Naive thymus-derived CD8-positive, alpha-beta T cell (primary cell): Measurements from ENCODE around the gene DDR2. TPM values are rescaled to one million over a fixed set of nuclear protein-coding genes. Genes with fewer than 3 reads are reported as not detected.
"Not testable (repeated sequence)": the region's sequence is repeated elsewhere in the genome, so short reads cannot be mapped to it uniquely, and the experiment has no call there.

Source experiments
- ATAC-seq, 2 donors: fragments of 150-1000 bp; cut with Tn5 transposase in 1 of 2; sonication (Bioruptor Pico), chemical (Tn5 transposase) in 1 of 2; 1 replicate in 1 of 2; 2 replicates in 1 of 2; pipeline ENCODE4 v1.10.0; 2021; ENCODE audit warnings: mild to moderate bottlenecking in 2 of 2, moderate library complexity in 2 of 2
- POLR2A ChIA-PET: fragments of 350-600 bp; sonication (Branson Sonifier 250); formaldehyde crosslinking; loops from one replicate; lab custom pipeline; 2021; ENCODE audit warnings: antibody characterized with exemption; lab: Charles Lee
- DNase-seq, 10 donors: peaks; one replicate each; pipeline versions ENCODE4 v3.0.0 to v3.0.0-alpha.2; 2020 to 2022
- H3K27ac Mint-ChIP-seq, 10 donors: one replicate each; pipeline ENCODE4 v1.8.0; 2020 to 2022; ENCODE audit warnings: mild to moderate bottlenecking in 10 of 10, mixed read lengths in 10 of 10, moderate library complexity in 4 of 10, inconsistent platforms in 1 of 10
- H3K27me3 Mint-ChIP-seq, 5 donors: one replicate each; pipeline ENCODE4 v1.8.0; 2021 to 2022; ENCODE audit warnings: mixed read lengths in 5 of 5
- H3K36me3 Mint-ChIP-seq, 3 donors: one replicate each; pipeline ENCODE4 v1.8.0; 2020 to 2022; ENCODE audit warnings: mixed read lengths in 3 of 3, mild to moderate bottlenecking in 2 of 3, inconsistent platforms in 1 of 3
- H3K4me1 Mint-ChIP-seq, 4 donors: one replicate each; pipeline ENCODE4 v1.8.0; 2021 to 2022; ENCODE audit warnings: mixed read lengths in 4 of 4
- H3K4me3 Mint-ChIP-seq, 10 donors: one replicate each; pipeline ENCODE4 v1.8.0; 2020 to 2022; ENCODE audit warnings: mild to moderate bottlenecking in 10 of 10, mixed read lengths in 10 of 10, moderate library complexity in 6 of 10, inconsistent platforms in 1 of 10
- H3K9me3 Mint-ChIP-seq, 9 donors: one replicate each; pipeline ENCODE4 v1.8.0; 2020 to 2022; ENCODE audit warnings: mixed read lengths in 9 of 9, mild to moderate bottlenecking in 3 of 9, inconsistent platforms in 1 of 9, moderate library complexity in 1 of 9
- polyA plus RNA-seq, 3 donors: library from polyadenylated mRNA; unstranded; fragments of 300-500 nt; fragmentation: Illumina TruSeq; gene quantifications; one replicate each; pipeline ENCODE4 v1.2.3, GENCODE V29; 2021
- total RNA-seq, 8 experiments: library from RNA in 2 of 8; stranded (reverse) in 2 of 8; gene quantifications; one replicate each; pipeline ENCODE4 v1.2.3 and lab custom pipeline; 2021 to 2026

DDR2 gene
- total and polyA plus RNA-seq, 5 experiments from 2014 or later, result 0.16 to 0.33 (median 0.21) TPM; not detected in 2

DNA sequence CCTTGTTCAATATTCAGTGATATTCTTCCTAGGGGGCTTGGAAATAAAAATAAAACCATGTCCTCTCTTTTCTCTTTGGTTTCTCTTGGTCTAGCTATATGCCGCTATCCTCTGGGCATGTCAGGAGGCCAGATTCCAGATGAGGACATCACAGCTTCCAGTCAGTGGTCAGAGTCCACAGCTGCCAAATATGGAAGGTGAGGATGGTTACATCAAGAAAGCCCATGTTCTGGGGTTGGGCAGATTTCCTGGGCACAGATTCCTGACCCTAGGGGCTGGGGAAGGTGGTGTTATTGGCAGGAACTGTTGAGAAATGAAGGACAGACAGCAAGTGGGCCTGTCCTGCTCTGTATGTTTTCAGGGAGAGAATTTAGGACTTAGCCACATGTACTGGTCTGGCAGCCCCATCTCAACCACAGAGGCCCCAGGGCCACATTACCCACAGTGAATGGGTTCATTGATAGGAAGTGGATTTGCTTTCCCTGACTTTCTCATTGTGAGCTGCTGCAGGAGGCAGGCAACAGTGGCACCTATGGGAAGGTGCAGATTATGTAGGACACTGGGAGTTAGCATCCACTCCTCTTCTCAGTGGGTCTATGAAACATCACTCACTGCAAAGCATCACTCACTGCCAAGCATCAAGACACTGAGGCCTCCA, 120.9 kb downstream of the DDR2 start:
- Mint-ChIP-seq H3K4me1 (no peaks in the 10 kb centered on the region), H3K9me3 (peaks cover 0 to 4% (median 0%) of the 10 kb centered on the region in 9 donors), H3K27me3 (peaks cover 0 to 9% (median 2%) of the 10 kb centered on the region in 5 donors), H3K4me3 (no peak overlapping the region), H3K36me3 (peaks cover 0 to 5% (median 0%) of the 10 kb centered on the region in 3 donors), H3K27ac (no peak overlapping the region)
- POLR2A ChIA-PET, result no interaction called here
- ATAC-seq (no peak), DNase-seq (no peak)

DNA sequence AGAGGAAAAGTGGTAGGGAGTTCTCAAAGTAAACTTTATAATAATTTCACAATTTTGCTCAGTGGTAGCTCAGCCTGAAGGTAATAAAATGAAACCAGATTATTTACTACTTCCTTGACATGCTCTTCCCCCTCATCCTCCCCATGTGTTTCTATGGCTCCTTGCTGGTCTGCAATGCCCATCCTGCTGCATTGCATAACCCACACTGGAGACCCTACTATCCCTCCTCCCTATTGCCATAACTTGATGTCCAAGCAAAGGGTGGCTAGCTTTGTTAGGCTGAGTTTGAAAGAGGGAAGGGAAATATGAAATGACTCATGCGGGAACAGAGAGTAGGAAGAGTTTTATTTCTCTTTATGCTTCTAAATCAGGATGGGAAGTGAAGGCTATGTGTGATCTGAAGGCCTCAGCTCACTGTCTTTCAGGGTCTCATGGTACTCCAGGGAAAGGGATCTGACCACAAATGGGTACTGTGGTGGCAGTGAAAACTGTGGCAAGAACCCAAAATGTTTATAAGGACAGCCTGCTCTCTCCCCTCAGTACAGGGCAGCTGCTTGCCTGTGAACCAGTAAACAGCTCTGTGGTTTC, 121.8 kb downstream of the DDR2 start:
- H3K36me3 Mint-ChIP-seq, result peaks cover 0 to 5% (median 0%) of the 10 kb centered on the region in 3 donors
- no peaks in the 10 kb centered on the region for H3K4me1 Mint-ChIP-seq
- no peak overlapping the region for H3K27ac Mint-ChIP-seq
- POLR2A ChIA-PET, result no interaction called here
- H3K27me3 Mint-ChIP-seq, result peaks cover 0 to 2% (median 0%) of the 10 kb centered on the region in 5 donors
- DNase-seq (no peak), ATAC-seq (no peak)
- H3K9me3 Mint-ChIP-seq, result peaks cover 0 to 4% (median 0%) of the 10 kb centered on the region in 9 donors
- H3K4me3 Mint-ChIP-seq, result no peak overlapping the region

DNA sequence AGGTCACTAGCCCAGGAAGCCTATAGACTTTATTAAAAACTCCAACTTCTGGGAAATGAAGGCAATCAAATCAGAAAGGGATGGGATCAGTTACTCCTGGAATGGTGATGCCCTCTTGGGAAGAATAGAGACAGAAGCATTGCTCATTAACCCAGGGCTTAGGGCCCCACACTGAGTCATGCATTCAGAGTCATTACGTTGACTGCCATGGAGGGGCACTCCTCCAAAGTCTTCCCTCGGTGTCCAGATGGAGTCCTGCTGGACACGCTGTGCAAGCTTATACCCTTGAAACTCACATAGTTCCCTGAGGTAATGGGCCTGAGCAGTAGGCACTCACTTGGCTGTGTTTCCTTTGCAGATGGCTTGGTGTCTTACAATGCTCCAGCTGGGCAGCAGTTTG, 123.0 kb downstream of the DDR2 start:
- no peak overlapping the region for H3K27ac Mint-ChIP-seq
- POLR2A ChIA-PET, result no interaction called here
- peaks cover 0 to 5% (median 0%) of the 10 kb centered on the region in 3 donors for H3K36me3 Mint-ChIP-seq
- no peak for DNase-seq
- no peaks in the 10 kb centered on the region for H3K4me1 Mint-ChIP-seq
- no peaks in the 10 kb centered on the region for H3K9me3 Mint-ChIP-seq
- no peak overlapping the region for H3K4me3 Mint-ChIP-seq
- H3K27me3 Mint-ChIP-seq, result peaks cover 0 to 2% (median 0%) of the 10 kb centered on the region in 5 donors
- ATAC-seq, result no peak

- peaks cover 0 to 5% (median 0%) of the 10 kb centered on the region in 3 donors for H3K36me3 Mint-ChIP-seq
- no peak overlapping the region for H3K4me3 Mint-ChIP-seq
- H3K4me1 Mint-ChIP-seq, result no peaks in the 10 kb centered on the region
- DNase-seq, result no peak
- POLR2A ChIA-PET, result no interaction called here
- H3K27ac Mint-ChIP-seq, result no peak overlapping the region
- H3K9me3 Mint-ChIP-seq, result no peaks in the 10 kb centered on the region
- ATAC-seq, result no peak
- peaks cover 0 to 2% (median 0%) of the 10 kb centered on the region in 5 donors for H3K27me3 Mint-ChIP-seq
Observed at GRCh38 chr1:162756523-162756922, 124.3 kb downstream of the DDR2 start.

- POLR2A ChIA-PET, result no interaction called here
- no peaks in the 10 kb centered on the region for H3K9me3 Mint-ChIP-seq
- no peak overlapping the region for H3K4me3 Mint-ChIP-seq
- H3K4me1 Mint-ChIP-seq, result no peaks in the 10 kb centered on the region
- peaks cover 0 to 5% (median 0%) of the 10 kb centered on the region in 3 donors for H3K36me3 Mint-ChIP-seq
- no peak overlapping the region for H3K27ac Mint-ChIP-seq
- ATAC-seq, result no peak
- peaks cover 0 to 2% (median 0%) of the 10 kb centered on the region in 5 donors for H3K27me3 Mint-ChIP-seq
- DNase-seq, result no peak
Observed at GRCh38 chr1:162757476-162757875, 125.2 kb downstream of the DDR2 start.

DNA sequence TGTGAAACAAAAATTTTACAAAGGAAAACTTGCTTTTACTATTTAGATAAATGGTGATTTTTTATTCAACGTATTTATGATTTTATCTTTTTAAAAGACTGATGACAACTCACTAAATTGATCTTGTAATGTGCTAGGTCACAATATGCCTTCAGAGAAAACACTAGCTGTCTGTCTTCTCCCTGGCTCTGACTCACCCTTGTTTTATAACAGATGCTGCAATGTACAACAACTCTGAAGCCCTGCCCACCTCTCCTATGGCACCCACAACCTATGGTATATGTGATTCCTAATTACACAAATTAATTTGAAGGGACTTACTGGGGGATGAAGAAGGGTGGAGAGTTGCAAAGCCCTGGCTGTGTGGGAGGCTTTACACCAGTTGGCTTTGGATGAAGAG, 133.5 kb downstream of the DDR2 start:
- no peaks in the 10 kb centered on the region for H3K9me3 Mint-ChIP-seq
- H3K4me3 Mint-ChIP-seq, result no peak overlapping the region
- DNase-seq (no peak), ATAC-seq (no peak)
- POLR2A ChIA-PET, result no interaction called here
- H3K27me3 Mint-ChIP-seq, result peaks cover 2 to 11% (median 7%) of the 10 kb centered on the region in 5 donors
- no peak overlapping the region for H3K27ac Mint-ChIP-seq
- no peaks in the 10 kb centered on the region for H3K4me1 Mint-ChIP-seq
- H3K36me3 Mint-ChIP-seq, result peaks cover 0 to 5% (median 2%) of the 10 kb centered on the region in 3 donors

- Mint-ChIP-seq H3K27ac (no peak overlapping the region), H3K27me3 (peaks cover 4 to 9% (median 5%) of the 10 kb centered on the region in 5 donors), H3K9me3 (no peaks in the 10 kb centered on the region), H3K4me1 (no peaks in the 10 kb centered on the region), H3K4me3 (no peak overlapping the region), H3K36me3 (peaks cover 0 to 5% (median 5%) of the 10 kb centered on the region in 3 donors)
- DNase-seq (no peak), ATAC-seq (no peak)
- POLR2A ChIA-PET, result no interaction called here
Observed at GRCh38 chr1:162772571-162773154, 140.4 kb downstream of the DDR2 start.

DNA sequence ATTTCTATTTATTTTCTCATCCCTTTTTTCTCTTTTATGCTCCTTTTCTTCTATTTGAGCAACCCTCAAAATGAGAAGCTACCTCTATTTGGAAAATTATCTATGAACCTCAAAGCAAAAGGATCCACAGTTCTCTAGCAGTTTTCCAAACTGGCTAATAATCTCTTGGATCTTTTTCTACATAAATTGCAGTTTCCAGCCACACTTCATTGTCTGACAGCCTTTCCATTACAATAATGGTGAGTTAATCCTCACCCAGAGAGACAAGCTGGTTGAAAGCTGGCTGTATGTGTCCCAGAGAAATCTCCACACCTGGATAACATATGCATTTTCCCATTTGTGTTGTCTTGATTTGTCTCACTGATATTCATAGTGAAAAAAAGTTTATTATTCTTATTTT, 141.7 kb downstream of the DDR2 start:
- H3K27ac Mint-ChIP-seq, result no peak overlapping the region
- peaks cover 5 to 9% (median 7%) of the 10 kb centered on the region in 5 donors for H3K27me3 Mint-ChIP-seq
- POLR2A ChIA-PET, result no interaction called here
- DNase-seq (no peak), ATAC-seq (no peak)
- no peaks in the 10 kb centered on the region for H3K9me3 Mint-ChIP-seq
- H3K4me1 Mint-ChIP-seq, result no peaks in the 10 kb centered on the region
- peaks cover 0 to 5% (median 5%) of the 10 kb centered on the region in 3 donors for H3K36me3 Mint-ChIP-seq
- no peak overlapping the region for H3K4me3 Mint-ChIP-seq

GRCh38 chr1:162779043-162779442, 146.8 kb downstream of the DDR2 start:
- no peaks in the 10 kb centered on the region for H3K4me1 Mint-ChIP-seq

GRCh38 chr1:162782671-162783070, 150.4 kb downstream of the DDR2 start:
- H3K9me3 Mint-ChIP-seq, result no peaks in the 10 kb centered on the region
- no peak overlapping the region for H3K27ac Mint-ChIP-seq
- H3K36me3 Mint-ChIP-seq, result peaks cover 0 to 3% (median 0%) of the 10 kb centered on the region in 3 donors
- no peak overlapping the region for H3K4me3 Mint-ChIP-seq
- ATAC-seq, result no peak
- H3K4me1 Mint-ChIP-seq, result no peaks in the 10 kb centered on the region
- POLR2A ChIA-PET, result no interaction called here
- DNase-seq, result no peak
- peaks cover 7 to 25% (median 10%) of the 10 kb centered on the region in 5 donors for H3K27me3 Mint-ChIP-seq

More at GRCh38 chr1:162779043-162779442, 146.8 kb downstream of the DDR2 start:
- POLR2A ChIA-PET, result no interaction called here
- no peaks in the 10 kb centered on the region for H3K9me3 Mint-ChIP-seq
- ATAC-seq (no peak), DNase-seq (no peak)
- H3K4me3 Mint-ChIP-seq, result no peak overlapping the region
- H3K27ac Mint-ChIP-seq, result no peak overlapping the region
- peaks cover 0 to 3% (median 0%) of the 10 kb centered on the region in 3 donors for H3K36me3 Mint-ChIP-seq
- H3K27me3 Mint-ChIP-seq, result peaks cover 7 to 34% (median 12%) of the 10 kb centered on the region in 5 donors

DNA sequence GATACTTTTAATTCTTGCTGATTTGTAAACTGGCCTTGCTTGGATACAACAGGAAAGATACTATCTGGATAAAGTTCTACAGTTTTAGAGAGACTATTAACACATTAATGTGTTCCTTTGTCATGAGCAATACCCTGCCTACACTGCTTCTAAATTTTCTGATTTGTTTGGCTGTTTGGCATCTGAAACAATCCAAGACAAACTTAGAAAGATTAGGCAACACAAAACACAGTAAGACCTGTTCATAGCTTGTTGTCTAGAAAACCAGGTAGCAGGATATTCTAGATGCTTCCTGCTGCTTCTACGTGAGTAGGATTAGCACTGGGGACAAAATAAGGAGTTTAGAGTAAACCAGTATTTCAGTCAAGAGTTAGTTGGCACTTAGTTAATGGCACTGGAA, 152.7 kb downstream of the DDR2 start:
- H3K4me3 Mint-ChIP-seq, H3K4me1 Mint-ChIP-seq: not testable (repeated sequence)

GRCh38 chr1:162788783-162789182, 156.5 kb downstream of the DDR2 start:
- H3K4me3 Mint-ChIP-seq, H3K9me3 Mint-ChIP-seq, POLR2A ChIA-PET, H3K27me3 Mint-ChIP-seq, DNase-seq, ATAC-seq: not testable (repeated sequence)
- Mint-ChIP-seq H3K27ac (peak overlapping the region in 6 of 10 donors; percentile 41 to 83 (median 49)), H3K4me1 (peaks cover 0 to 16% (median 6%) of the 10 kb centered on the region in 4 donors), H3K36me3 (peaks cover 0 to 14% (median 2%) of the 10 kb centered on the region in 3 donors)

More for the DNA sequence above, 152.7 kb downstream of the DDR2 start:
- H3K36me3 Mint-ChIP-seq, H3K27ac Mint-ChIP-seq, H3K9me3 Mint-ChIP-seq, POLR2A ChIA-PET, ATAC-seq, DNase-seq: not testable (repeated sequence)
- peaks cover 4 to 25% (median 9%) of the 10 kb centered on the region in 5 donors for H3K27me3 Mint-ChIP-seq
